OCI-LY7 (cell line): ENCODE data around the gene CCDC141.

Experiments
- CTCF ChIP-seq: fragments of 200-600 bp; sonication (generic); conservative IDR thresholded peaks from 2 replicates; pipeline ENCODE4 v1.5.1; 2014; ENCODE audit warnings: mild to moderate bottlenecking, antibody characterized with exemption, low read length, moderate library complexity, mixed read lengths
- EZH2phosphoT487 ChIP-seq: fragments of 200-600 bp; sonication (generic); IDR thresholded peaks from 2 replicates; pipeline ENCODE4 v1.6.1; 2018; ENCODE audit warnings: low read depth, borderline replicate concordance, mild to moderate bottlenecking, mixed run types, antibody characterized with exemption, low read length, moderate library complexity, mixed read lengths

GRCh38 chr2:178947006-178947405, 102.9 kb downstream of the CCDC141 start:
- TF ChIP-seq CTCF (no peak), EZH2phosphoT487 (no peak)
